ENCODE data around the gene ALK.

The ALK gene

GRCh38 chr2:29900971-29901633, 20.3 kb downstream of the ALK start:
- no peak for DNase-seq

GRCh38 chr2:29898999-29899398, 22.4 kb downstream of the ALK start:
- DNase-seq = no peak

DNA sequence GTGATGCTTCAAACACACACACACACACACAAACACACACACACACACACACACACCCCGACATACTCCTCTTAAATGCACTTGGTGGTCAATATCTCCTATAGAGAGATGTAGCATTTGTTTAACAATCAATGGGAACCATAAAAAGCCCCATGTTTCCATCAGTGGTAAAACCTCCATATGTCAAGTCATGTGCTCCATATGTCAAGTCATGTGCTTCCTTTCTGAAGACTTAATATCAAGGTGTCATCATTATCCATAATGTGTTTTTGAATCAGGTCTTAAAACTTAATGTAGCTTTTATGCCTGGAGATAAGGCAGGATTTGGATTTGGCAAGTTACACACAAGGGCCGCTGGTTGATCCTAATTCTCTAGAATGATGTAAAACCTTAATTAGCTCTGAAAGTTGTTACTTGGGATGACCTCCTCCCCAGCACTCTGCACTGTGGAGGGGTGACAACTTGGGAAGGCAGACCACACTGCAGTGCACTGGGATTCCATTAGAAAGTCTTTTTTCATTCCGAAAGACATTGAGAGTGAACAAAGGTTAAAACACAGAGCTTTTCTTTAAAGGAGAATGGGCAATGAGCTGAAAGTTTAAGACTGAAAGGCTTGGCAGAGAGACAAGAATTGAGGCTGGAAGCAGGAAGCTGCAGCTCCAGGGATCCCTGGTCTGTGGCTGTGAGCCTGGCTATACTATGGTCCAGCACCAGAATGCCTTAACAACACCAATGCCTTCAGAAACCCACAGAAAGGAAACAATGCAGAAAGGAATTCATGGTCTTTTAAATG, 26.4 kb downstream of the ALK start:
- DNase-seq = no peak

DNA sequence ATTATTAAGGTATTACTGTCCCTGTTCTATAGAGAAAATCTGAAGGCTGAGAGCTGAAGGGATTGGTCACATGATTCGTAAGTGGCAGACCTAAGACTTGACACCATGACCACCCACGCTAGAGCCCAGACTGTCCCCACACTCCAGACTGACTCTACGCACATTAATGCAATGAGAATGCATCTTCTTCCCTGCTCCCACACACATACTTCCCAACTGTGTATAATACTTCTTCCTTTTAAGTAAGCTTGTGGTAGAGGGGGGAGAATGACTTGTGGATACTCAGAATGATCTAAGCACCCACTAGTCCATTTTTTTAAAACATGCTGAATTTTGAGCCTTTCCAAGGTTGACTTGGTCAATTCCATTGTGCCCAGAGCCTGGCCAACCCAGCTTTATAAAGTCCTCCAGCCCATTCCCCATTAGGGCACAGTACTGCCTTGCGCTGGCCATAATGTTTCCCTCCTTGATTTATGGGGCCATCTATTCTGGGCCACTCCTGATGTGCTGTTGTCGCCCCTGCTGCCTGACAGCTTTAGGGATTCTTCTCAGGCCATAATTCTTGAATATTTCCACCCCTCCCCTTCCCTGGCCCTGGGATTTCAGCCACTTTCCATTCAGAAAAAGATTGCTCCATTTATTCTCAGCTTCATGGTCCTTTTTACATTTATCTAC, 28.7 kb downstream of the ALK start:
- no peak for DNase-seq

- no peak for DNase-seq
Measured at GRCh38 chr2:29881089-29881730, 40.2 kb downstream of the ALK start.

- no peak for DNase-seq
Measured at GRCh38 chr2:29880084-29880483, 41.3 kb downstream of the ALK start.

DNA sequence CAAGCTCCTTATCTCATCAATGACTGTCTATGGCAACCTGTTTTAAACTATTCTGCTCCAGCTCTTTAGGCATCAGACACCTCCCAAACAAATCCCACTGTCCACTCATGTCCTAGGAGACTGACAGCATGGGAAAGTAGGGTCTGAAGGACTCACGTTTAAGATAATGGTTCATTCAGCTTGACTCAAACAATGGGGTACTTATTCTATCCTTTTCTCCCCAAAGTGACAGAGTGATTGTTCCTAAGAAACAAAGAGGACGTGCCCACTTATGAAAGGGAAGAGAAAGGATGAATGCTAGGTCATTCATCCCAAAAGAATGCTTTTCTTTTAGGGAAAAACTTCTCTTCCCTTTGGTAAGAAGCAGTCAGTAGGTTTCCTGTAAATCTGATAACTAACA, 41.9 kb downstream of the ALK start:
- no peak for DNase-seq

- no peak for DNase-seq
Measured at GRCh38 chr2:29878898-29879297, 42.5 kb downstream of the ALK start.

DNA sequence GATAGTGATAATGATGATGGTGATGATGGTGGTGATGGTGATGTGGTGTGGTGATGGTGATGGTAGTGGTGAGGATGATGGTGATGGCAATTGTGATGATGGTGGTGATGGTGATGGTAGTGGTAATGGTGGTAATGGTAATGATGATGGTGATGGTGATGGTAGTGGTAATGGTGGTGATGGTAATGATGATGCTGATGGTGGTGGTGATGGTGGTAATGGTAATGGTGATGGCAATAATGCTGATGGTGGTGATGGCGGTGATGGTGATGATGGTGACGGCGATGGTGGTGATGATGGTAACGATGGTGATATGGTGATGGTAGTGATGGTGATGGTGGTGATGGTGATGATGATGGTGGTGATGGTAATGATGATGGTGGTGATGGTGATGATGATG, 45.0 kb downstream of the ALK start:
- no peak for DNase-seq

DNA sequence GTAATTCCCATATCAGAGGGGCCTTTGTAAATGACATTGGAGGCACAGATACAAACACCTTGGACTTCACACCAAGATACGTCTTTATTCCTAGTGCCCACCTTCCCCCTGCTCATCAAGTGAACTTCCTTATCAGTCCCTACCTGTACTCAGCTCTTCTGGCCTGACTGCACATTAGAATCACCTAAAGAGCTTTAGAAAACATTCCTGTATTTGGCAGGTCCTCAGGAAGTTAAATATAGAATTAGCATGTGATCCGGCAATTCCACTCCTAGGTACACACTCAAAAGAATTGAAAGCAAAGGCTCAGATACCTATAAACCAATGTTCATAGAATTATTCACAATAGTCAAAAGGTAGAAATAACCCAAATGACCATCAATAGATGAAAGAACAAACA, 46.6 kb downstream of the ALK start:
- no peak for DNase-seq

DNA sequence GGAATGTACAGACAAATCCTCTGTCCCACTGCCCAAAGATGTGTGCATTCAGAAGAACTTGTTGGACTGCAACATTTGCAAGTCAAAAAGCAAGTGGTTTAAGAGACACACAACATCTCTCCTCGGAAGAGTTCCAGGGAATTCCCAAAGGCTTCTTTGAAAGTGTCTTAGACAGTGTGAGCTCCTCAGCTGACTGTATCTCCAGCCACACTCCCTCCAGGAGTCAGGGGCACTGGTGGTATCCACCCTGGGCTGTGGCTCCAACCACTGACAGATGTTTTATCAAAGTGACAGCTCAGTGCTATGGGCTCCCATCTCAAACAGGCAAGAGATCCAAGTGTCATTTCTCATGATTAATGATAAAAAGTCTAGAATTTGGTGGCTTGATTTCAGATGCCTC, 48.5 kb downstream of the ALK start:
- no peak for DNase-seq

DNA sequence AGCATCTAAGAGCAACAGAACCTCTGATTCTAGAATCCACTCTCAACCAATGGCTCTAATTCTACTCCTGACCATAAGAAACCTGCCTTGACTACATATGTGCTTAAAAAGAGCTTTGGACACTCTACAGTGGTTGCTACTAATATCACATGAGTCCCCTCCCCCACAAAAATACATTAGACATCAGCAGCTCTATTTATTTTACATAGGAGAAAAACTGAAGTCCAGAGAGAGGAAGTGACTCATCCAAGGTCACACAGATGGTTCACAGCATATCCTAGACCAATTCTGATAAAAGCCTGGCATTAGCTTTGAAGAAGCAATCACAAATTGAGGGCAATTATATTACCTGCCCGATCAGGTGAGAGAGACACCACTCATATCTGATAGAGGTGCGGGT, 49.8 kb downstream of the ALK start:
- DNase-seq = no peak

GRCh38 chr2:29865512-29865911, 55.9 kb downstream of the ALK start:
- no peak for DNase-seq

GRCh38 chr2:29864988-29865387, 56.4 kb downstream of the ALK start:
- no peak for DNase-seq

DNA sequence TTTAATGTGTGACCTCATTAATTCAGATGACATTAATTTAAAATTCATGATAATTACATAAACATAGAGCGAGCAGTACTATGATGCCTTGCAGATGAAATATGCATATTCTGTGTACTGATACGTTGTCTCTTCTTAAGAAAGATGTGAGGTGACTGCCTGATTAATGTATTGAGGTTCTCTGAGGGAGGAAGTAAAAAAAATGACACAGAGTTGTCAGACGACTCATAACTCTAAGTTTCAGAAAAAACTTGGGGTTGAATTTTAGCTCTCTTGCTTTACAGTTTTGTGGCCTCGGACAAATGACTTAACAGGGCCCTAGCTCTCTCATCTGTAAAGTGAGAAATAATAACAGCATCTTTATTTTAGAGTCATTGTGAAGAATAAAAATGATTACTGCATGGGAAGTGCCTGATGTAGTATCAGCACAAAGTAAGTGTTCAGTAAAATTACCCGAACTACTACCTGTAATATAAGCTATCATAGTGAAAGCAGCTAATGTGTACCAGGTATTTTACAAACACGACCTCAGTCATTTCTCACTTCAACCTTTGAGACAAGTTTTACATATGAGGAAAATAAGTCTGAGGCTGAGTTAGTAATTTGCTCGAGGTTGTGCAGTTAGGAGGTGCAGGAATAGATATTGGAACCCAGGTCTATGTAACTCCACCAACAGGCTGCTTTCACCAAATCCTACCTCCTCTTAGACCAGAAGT, 65.3 kb downstream of the ALK start:
- no peak for DNase-seq

- no peak for DNase-seq
Measured at GRCh38 chr2:29850794-29851193, 70.6 kb downstream of the ALK start.

- no peak for DNase-seq
Measured at GRCh38 chr2:29848566-29849310, 72.6 kb downstream of the ALK start.

DNA sequence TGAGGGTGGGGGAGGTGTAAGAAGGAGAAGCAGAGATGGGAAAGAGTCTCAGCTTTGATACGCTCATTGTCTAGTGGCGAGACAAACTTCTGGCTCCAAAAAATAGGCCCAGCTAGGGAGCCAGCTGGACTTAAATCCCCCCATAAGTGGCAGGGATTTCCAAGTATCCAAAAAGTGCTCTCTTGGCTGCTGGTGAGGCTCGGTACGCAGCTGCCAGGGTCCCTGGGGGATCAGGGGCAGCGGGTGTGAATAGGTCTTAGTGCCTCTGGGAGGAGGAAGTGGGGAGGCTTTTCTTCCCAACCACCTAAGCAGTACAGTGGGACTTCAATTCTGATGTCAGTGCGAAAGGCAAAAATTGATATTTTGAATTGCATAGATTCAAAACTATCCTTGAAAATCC, 73.5 kb downstream of the ALK start:
- DNase-seq = no peak

GRCh38 chr2:29844713-29845326, 76.6 kb downstream of the ALK start:
- no peak for DNase-seq

- no peak for DNase-seq
Measured at GRCh38 chr2:29841386-29842004, 79.9 kb downstream of the ALK start.

- no peak for DNase-seq
Measured at GRCh38 chr2:29839306-29839705, 82.1 kb downstream of the ALK start.
